ENCODE results near the gene PLD3. TPM values are rescaled to one million over a fixed set of nuclear protein-coding genes. Genes with fewer than 3 reads are reported as not detected.
"Not testable (repeated sequence)": the region's sequence is repeated elsewhere in the genome, so short reads cannot be mapped to it uniquely, and the experiment has no call there.

The PLD3 gene
- total RNA-seq, 1 experiment from 2014 or later, result 146 TPM

GRCh38 chr19:40369797-40370196 is 21.3 kb downstream of the PLD3 start:
- no peak for DNase-seq
- intact Hi-C loops (cut with micrococcal nuclease; ENCODE audit: unreplicated experiment), result no loop called here
- H3K79me2 ChIP-seq (ENCODE audit: low read depth), result no peaks in the 10 kb centered on the region
- H3K4me1 ChIP-seq (replicated peaks; ENCODE audit: insufficient read depth), result 0 out of 2 replicates have a peak, but pooled peaks cover 4% of the 10 kb centered on the region
- no peaks in the 10 kb centered on the region for H3K9me2 ChIP-seq (ENCODE audit: insufficient read depth)
- ChIA-PET CTCF (interaction anchor here (0.5 kb wide), 1 partner anchor 116 kb away, joined by 9 read pairs; no protein-coding TSS in a partner anchor), POLR2A (ENCODE audit: unreplicated experiment) (no interaction called here)
- no TSS peak for BruUV-seq (replicated peaks)
- no peak overlapping the region for H3K4me2 ChIP-seq
- H3K27me3 ChIP-seq (ENCODE audit: insufficient read depth, low read depth), result no peaks in the 10 kb centered on the region
- peaks cover 4% of the 10 kb centered on the region; the same call in 1 of the 2 replicates for H3F3A ChIP-seq (ENCODE audit: insufficient read depth, low read depth)
- no peaks in the 10 kb centered on the region for H3K36me3 ChIP-seq (ENCODE audit: low read depth)
- TF ChIP-seq EZH2 (IDR thresholded peaks at IDR 0.05; ENCODE audit: low read depth) (no peak), CTCF (conservative IDR thresholded peaks at IDR 0.05) (no peak)
- H4K20me1 ChIP-seq (ENCODE audit: insufficient read depth), result no peaks in the 10 kb centered on the region
- H2AFZ ChIP-seq, result no peak overlapping the region
- H3K4me3 ChIP-seq, result no peak overlapping the region
- H3K27ac ChIP-seq, result no peak overlapping the region
- H3K9me3 ChIP-seq (ENCODE audit: insufficient read depth, low read depth), result no peaks in the 10 kb centered on the region

GRCh38 chr19:40370253-40370652 is 21.8 kb downstream of the PLD3 start:
- H3K27me3 ChIP-seq (ENCODE audit: insufficient read depth, low read depth); H3K4me3 ChIP-seq; POLR2A ChIA-PET (ENCODE audit: unreplicated experiment); H3K27ac ChIP-seq; H3K79me2 ChIP-seq (ENCODE audit: low read depth); H3K9me2 ChIP-seq (ENCODE audit: insufficient read depth); H3K4me1 ChIP-seq (replicated peaks; ENCODE audit: insufficient read depth); intact Hi-C loops (cut with micrococcal nuclease; ENCODE audit: unreplicated experiment); H3K36me3 ChIP-seq (ENCODE audit: low read depth); H4K20me1 ChIP-seq (ENCODE audit: insufficient read depth); DNase-seq; H3K9me3 ChIP-seq (ENCODE audit: insufficient read depth, low read depth); H3K4me2 ChIP-seq; H3F3A ChIP-seq (ENCODE audit: insufficient read depth, low read depth); H2AFZ ChIP-seq; BruUV-seq (replicated peaks): not testable (repeated sequence)
- CTCF ChIA-PET, result interaction anchor here (0.5 kb wide), 1 partner anchor 116 kb away, joined by 9 read pairs; no protein-coding TSS in a partner anchor

- Histone ChIP-seq H3K36me3 (ENCODE audit: low read depth) (no peaks in the 10 kb centered on the region), H3K79me2 (ENCODE audit: low read depth) (no peaks in the 10 kb centered on the region), H3K27me3 (ENCODE audit: insufficient read depth, low read depth) (no peaks in the 10 kb centered on the region), H3F3A (ENCODE audit: insufficient read depth, low read depth) (no peaks in the 10 kb centered on the region), H3K4me3 (no peak overlapping the region), H3K4me1 (replicated peaks; ENCODE audit: insufficient read depth) (no peaks in the 10 kb centered on the region), H4K20me1 (ENCODE audit: insufficient read depth) (no peaks in the 10 kb centered on the region), H3K4me2 (no peak overlapping the region), H3K9me2 (ENCODE audit: insufficient read depth) (no peaks in the 10 kb centered on the region), H2AFZ (no peak overlapping the region), H3K9me3 (ENCODE audit: insufficient read depth, low read depth) (no peaks in the 10 kb centered on the region), H3K27ac (no peak overlapping the region)
- intact Hi-C loops (cut with micrococcal nuclease; ENCODE audit: unreplicated experiment), result no loop called here
- ChIA-PET POLR2A (ENCODE audit: unreplicated experiment) (no interaction called here), CTCF (interaction anchor here (0.7 kb wide), 1 partner anchor 50 kb away, joined by 3 read pairs; no protein-coding TSS in a partner anchor)
- no peak for TF ChIP-seq EZH2 (IDR thresholded peaks at IDR 0.05; ENCODE audit: low read depth)
- TF ChIP-seq CTCF (conservative IDR thresholded peaks at IDR 0.05), result no peak
- no TSS peak for BruUV-seq (replicated peaks)
- DNase-seq, result no peak
Measured at GRCh38 chr19:40370997-40371801, 22.7 kb downstream of the PLD3 start.

Data from PC-9 (cell line).